ENCODE data around the gene MFAP3.

The MFAP3 gene

DNA sequence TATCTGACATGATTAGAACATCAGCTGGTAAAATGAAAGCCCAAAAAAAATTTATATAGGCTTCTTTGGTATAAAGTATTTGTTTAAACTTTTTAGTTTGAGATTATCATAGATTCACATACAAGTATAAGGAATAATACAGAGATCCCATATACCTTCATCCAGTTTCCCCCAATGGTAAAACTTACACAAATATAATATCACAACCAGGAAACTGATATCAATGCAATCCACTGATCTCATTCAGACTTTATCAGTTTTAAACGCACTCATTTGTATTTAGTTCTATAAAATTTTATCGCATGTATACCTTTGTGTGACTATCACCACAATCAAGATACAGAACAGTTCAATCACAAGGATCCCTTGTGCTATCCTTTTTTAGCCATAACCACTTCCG, 3.8 kb upstream of the MFAP3 start:
- Histone ChIP-seq H2AFZ (ENCODE audit: low read depth, low read length) (no peak overlapping the region), H3K4me3 (ENCODE audit: low read depth in 1 of 2, low read length in 2 of 2) (no peak overlapping the region), H3K79me2 (ENCODE audit: insufficient read depth, low read length) (peaks cover 33% of the 10 kb centered on the region), H3K4me1 (ENCODE audit: insufficient read depth, low read length) (peaks cover 24% of the 10 kb centered on the region), H3K27ac (ENCODE audit: low read length) (no peak overlapping the region), H3K9ac (ENCODE audit: low read depth, low read length) (no peak overlapping the region), H3K9me3 (ENCODE audit: insufficient read depth, low read length, severe bottlenecking) (no peaks in the 10 kb centered on the region), H3K36me3 (ENCODE audit: insufficient read depth, low read length) (peaks cover 5% of the 10 kb centered on the region), H4K20me1 (ENCODE audit: insufficient read depth, low read length) (no peaks in the 10 kb centered on the region), H3K4me2 (ENCODE audit: insufficient read depth, low read length) (no peak overlapping the region), H3K27me3 (ENCODE audit: insufficient read depth, low read length, poor library complexity) (no peaks in the 10 kb centered on the region)
- DNase-seq (no peak), ATAC-seq (ENCODE audit: insufficient read depth, low read depth) (no peak)
- TF ChIP-seq, protein P1, sequence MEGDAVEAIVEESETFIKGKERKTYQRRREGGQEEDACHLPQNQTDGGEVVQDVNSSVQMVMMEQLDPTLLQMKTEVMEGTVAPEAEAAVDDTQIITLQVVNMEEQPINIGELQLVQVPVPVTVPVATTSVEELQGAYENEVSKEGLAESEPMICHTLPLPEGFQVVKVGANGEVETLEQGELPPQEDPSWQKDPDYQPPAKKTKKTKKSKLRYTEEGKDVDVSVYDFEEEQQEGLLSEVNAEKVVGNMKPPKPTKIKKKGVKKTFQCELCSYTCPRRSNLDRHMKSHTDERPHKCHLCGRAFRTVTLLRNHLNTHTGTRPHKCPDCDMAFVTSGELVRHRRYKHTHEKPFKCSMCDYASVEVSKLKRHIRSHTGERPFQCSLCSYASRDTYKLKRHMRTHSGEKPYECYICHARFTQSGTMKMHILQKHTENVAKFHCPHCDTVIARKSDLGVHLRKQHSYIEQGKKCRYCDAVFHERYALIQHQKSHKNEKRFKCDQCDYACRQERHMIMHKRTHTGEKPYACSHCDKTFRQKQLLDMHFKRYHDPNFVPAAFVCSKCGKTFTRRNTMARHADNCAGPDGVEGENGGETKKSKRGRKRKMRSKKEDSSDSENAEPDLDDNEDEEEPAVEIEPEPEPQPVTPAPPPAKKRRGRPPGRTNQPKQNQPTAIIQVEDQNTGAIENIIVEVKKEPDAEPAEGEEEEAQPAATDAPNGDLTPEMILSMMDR (IDR thresholded peaks at IDR 0.05; ENCODE audit: borderline replicate concordance, extremely low read depth, low read length, poor library complexity, severe bottlenecking) = no peak
- TF ChIP-seq EZH2 (IDR thresholded peaks at IDR 0.05; ENCODE audit: borderline replicate concordance, low read depth, low read length, severe bottlenecking) = no peak

DNA sequence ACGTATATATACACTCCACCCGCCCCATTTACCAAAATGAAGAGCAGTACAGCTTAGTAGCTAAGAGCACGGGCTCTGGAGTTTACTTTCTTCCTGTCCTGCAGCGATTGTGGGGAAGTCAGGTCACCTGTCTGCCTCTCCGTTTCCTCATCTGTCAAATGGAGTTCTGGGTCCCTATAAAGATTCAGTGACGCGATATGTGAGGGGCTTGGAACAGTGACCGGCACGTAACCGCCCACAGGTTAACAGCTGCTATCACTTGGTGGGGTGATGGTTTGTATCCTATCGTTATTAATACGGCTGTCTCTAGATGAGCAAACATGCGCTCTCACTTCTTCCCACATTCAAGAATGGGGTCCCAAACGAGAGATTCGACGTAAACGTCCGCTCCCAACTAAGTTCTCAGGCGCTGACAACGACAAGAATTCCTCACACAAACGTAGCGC, 483 bp upstream of the MFAP3 start:
- H4K20me1 ChIP-seq (ENCODE audit: insufficient read depth, low read length) = no peaks in the 10 kb centered on the region
- peak overlapping the region; percentile 67 for H3K9ac ChIP-seq (ENCODE audit: low read depth, low read length)
- H3K27ac ChIP-seq (ENCODE audit: low read length) = peak overlapping the region; percentile 83
- H3K4me2 ChIP-seq (ENCODE audit: insufficient read depth, low read length) = peak overlapping the region; percentile 70
- peaks cover 40% of the 10 kb centered on the region for H3K4me1 ChIP-seq (ENCODE audit: insufficient read depth, low read length)
- DNase-seq (peak; percentile 43), ATAC-seq (ENCODE audit: insufficient read depth, low read depth) (peak; percentile 42)
- TF ChIP-seq EZH2 (IDR thresholded peaks at IDR 0.05; ENCODE audit: borderline replicate concordance, low read depth, low read length, severe bottlenecking) = no peak
- TF ChIP-seq, protein P1 (IDR thresholded peaks at IDR 0.05; ENCODE audit: borderline replicate concordance, extremely low read depth, low read length, poor library complexity, severe bottlenecking) = no peak
- H3K4me3 ChIP-seq (ENCODE audit: low read depth in 1 of 2, low read length in 2 of 2) = peak overlapping the region; percentile 69 to 80
- H3K79me2 ChIP-seq (ENCODE audit: insufficient read depth, low read length) = peaks cover 60% of the 10 kb centered on the region
- peak overlapping the region; percentile 98 for H2AFZ ChIP-seq (ENCODE audit: low read depth, low read length)
- H3K27me3 ChIP-seq (ENCODE audit: insufficient read depth, low read length, poor library complexity) = no peaks in the 10 kb centered on the region
- H3K9me3 ChIP-seq (ENCODE audit: insufficient read depth, low read length, severe bottlenecking) = no peaks in the 10 kb centered on the region
- peaks cover 5% of the 10 kb centered on the region for H3K36me3 ChIP-seq (ENCODE audit: insufficient read depth, low read length)

DNA sequence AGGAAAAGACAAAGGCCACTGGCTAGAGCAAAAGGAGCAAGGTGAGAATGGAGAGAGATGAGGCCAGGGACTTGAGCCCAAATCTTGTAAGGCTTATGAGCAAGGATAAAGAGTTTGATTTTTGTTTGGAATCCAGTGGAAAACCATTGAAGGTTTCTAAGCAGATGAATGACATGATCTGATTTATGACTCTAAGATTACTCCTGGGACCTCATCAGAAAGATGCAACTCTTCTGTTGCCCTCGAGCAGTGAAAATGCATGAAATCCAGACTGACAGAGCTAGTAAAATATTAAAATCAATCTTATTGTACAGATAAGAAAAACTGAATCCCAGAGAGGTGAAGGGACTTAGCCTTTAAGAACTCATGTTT, 677 bp downstream of the MFAP3 start:
- Histone ChIP-seq H4K20me1 (ENCODE audit: insufficient read depth, low read length) (peaks cover 4% of the 10 kb centered on the region; the same call in 1 of the 2 replicates), H3K4me3 (ENCODE audit: low read depth in 1 of 2, low read length in 2 of 2) (peak overlapping the region; percentile 69 to 80), H3K4me2 (ENCODE audit: insufficient read depth, low read length) (peak overlapping the region; percentile 70), H3K36me3 (ENCODE audit: insufficient read depth, low read length) (peaks cover 5% of the 10 kb centered on the region), H3K79me2 (ENCODE audit: insufficient read depth, low read length) (peaks cover 65% of the 10 kb centered on the region), H2AFZ (ENCODE audit: low read depth, low read length) (peak overlapping the region; percentile 98), H3K9me3 (ENCODE audit: insufficient read depth, low read length, severe bottlenecking) (no peaks in the 10 kb centered on the region), H3K9ac (ENCODE audit: low read depth, low read length) (peak overlapping the region; percentile 67), H3K27me3 (ENCODE audit: insufficient read depth, low read length, poor library complexity) (no peaks in the 10 kb centered on the region), H3K27ac (ENCODE audit: low read length) (peak overlapping the region; percentile 83), H3K4me1 (ENCODE audit: insufficient read depth, low read length) (peaks cover 40% of the 10 kb centered on the region)
- TF ChIP-seq, protein P1 (IDR thresholded peaks at IDR 0.05; ENCODE audit: borderline replicate concordance, extremely low read depth, low read length, poor library complexity, severe bottlenecking) = no peak
- no peak for TF ChIP-seq EZH2 (IDR thresholded peaks at IDR 0.05; ENCODE audit: borderline replicate concordance, low read depth, low read length, severe bottlenecking)
- no peak for DNase-seq
- no peak for ATAC-seq (ENCODE audit: insufficient read depth, low read depth)

DNA sequence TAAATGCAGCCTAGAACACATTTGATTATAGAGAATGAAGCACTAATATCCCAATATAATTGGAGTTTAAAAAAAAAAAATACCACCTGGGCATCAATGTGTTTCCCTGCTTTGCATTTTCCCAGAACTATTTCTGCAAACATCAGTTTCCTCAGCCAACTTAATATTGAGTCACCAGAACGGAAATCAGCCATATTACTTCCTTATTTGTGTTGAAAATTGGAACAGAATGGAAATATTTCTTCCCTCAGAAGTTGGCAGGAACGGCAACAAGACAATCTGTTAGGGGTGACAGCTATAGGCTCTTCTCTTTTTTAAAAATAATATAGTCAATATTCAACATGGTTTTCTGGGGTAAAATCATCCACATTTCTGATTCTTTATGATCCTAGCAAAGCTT, 4.0 kb downstream of the MFAP3 start:
- Histone ChIP-seq H3K27ac (ENCODE audit: low read length) (no peak overlapping the region), H3K9ac (ENCODE audit: low read depth, low read length) (no peak overlapping the region), H3K4me1 (ENCODE audit: insufficient read depth, low read length) (peaks cover 27% of the 10 kb centered on the region), H3K36me3 (ENCODE audit: insufficient read depth, low read length) (peaks cover 5% of the 10 kb centered on the region), H3K4me2 (ENCODE audit: insufficient read depth, low read length) (no peak overlapping the region), H3K27me3 (ENCODE audit: insufficient read depth, low read length, poor library complexity) (no peaks in the 10 kb centered on the region), H3K9me3 (ENCODE audit: insufficient read depth, low read length, severe bottlenecking) (no peaks in the 10 kb centered on the region), H3K4me3 (ENCODE audit: low read depth in 1 of 2, low read length in 2 of 2) (no peak overlapping the region), H4K20me1 (ENCODE audit: insufficient read depth, low read length) (peaks cover 9% of the 10 kb centered on the region; the same call in 1 of the 2 replicates), H3K79me2 (ENCODE audit: insufficient read depth, low read length) (peaks cover 71% of the 10 kb centered on the region), H2AFZ (ENCODE audit: low read depth, low read length) (no peak overlapping the region)
- DNase-seq (no peak), ATAC-seq (ENCODE audit: insufficient read depth, low read depth) (no peak)
- no peak for TF ChIP-seq EZH2 (IDR thresholded peaks at IDR 0.05; ENCODE audit: borderline replicate concordance, low read depth, low read length, severe bottlenecking)
- TF ChIP-seq, protein P1 (IDR thresholded peaks at IDR 0.05; ENCODE audit: borderline replicate concordance, extremely low read depth, low read length, poor library complexity, severe bottlenecking) = no peak
